Measurements from ENCODE around the gene MYO19.
"Not testable (repeated sequence)": the region's sequence is repeated elsewhere in the genome, so short reads cannot be mapped to it uniquely, and the experiment has no call there.

MYO19 gene

DNA sequence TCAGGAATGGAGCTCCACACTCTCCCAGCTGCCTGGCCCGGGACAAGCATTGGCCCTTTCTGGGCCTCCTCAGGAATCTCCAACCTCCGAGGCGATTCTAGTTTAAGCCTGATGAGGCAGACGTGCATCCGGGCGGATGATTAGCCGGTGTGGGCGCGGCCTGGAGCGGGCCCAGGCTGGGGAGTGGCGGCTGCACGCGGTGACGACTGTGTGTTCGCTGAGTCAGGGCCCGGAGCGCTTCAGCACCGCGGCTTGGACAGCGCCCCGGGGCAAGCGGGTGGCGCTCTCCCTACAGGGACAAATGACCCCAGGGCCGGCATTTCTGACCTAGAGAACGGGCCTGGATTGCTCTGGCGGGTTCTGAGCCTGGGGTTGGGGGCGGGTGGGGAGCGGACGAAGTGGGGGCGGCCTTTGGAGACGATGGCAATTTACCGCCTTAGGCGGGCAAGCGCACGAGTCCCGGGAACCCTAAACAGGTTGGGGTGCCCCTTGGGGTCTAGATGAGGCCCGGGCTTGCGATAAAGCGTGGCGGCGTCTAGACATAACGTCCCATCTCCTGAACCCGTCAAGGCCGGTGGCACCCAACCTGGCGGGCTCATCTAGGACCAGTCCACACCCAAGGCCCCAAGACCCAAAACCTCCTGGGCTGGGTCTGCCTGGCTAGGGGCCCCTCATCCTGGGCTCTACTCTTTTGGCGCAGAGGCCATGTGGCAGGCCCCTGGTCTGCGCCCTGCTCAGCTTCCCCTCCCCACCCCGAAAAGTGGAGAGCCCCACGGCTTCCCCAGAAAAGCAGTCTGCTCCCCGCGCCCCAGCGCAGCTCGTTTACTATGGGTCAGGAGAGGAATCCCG lies 70.5 kb downstream of the MYO19 start:
- Mint-ChIP-seq H3K27ac (no peak overlapping the region), H3K4me3 (no peak overlapping the region), H3K4me1 (no peaks in the 10 kb centered on the region)

DNA sequence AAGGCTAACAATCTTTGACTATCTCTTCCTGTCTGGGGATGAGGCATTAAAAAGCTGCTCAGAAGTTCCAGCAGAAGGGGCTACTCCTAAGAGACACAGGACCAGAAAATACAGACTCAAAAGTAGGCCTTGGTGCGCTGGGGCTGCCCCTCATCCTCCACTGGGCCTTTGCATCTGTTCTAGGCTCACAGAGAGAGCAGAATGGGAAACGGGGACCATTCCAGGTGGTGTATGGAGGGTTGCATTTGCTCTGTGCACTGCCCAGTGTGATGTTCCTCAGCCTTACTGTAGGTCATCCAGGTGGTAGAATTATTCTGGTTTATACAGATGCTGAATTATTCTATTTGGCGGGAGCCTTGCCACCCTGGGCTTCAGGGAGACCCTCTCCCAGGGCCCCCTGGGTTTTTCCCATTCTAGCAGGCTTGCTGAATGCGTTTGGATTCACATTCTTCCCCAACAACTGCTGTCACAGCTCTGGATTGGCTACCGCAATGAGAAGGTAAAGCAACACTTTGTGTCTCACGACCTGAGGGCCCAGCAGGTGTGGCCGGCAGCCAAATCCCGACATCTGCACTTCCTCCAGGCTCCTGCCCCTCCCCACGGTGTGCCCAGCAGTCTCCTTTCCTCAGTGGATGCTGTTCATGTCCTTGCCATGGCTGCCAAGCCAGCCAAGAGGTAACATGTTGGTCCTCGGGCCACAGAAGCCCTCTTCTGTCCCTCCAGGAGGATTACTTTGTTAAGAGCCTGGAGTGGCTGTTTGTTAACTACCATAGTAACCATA lies 73.1 kb downstream of the MYO19 start:
- Mint-ChIP-seq H3K27ac (no peak overlapping the region), H3K27me3 (ENCODE audit: low read depth) (peaks cover 54% of the 10 kb centered on the region), H3K4me3 (no peak overlapping the region), H3K36me3 (ENCODE audit: low read depth) (no peaks in the 10 kb centered on the region), H3K9me3 (no peaks in the 10 kb centered on the region), H3K4me1 (no peaks in the 10 kb centered on the region)
- TF ChIP-seq, protein P1, sequence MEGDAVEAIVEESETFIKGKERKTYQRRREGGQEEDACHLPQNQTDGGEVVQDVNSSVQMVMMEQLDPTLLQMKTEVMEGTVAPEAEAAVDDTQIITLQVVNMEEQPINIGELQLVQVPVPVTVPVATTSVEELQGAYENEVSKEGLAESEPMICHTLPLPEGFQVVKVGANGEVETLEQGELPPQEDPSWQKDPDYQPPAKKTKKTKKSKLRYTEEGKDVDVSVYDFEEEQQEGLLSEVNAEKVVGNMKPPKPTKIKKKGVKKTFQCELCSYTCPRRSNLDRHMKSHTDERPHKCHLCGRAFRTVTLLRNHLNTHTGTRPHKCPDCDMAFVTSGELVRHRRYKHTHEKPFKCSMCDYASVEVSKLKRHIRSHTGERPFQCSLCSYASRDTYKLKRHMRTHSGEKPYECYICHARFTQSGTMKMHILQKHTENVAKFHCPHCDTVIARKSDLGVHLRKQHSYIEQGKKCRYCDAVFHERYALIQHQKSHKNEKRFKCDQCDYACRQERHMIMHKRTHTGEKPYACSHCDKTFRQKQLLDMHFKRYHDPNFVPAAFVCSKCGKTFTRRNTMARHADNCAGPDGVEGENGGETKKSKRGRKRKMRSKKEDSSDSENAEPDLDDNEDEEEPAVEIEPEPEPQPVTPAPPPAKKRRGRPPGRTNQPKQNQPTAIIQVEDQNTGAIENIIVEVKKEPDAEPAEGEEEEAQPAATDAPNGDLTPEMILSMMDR (IDR thresholded peaks at IDR 0.05; ENCODE audit: unreplicated experiment in 3 of 3), result no peak

More for the DNA sequence above, 70.5 kb downstream of the MYO19 start:
- Mint-ChIP-seq H3K27me3 (ENCODE audit: low read depth) (peaks cover 79% of the 10 kb centered on the region), H3K9me3 (no peaks in the 10 kb centered on the region), H3K36me3 (ENCODE audit: low read depth) (no peaks in the 10 kb centered on the region)
- TF ChIP-seq, protein P1 (IDR thresholded peaks at IDR 0.05; ENCODE audit: unreplicated experiment in 3 of 3), result peak in 1 of 3 experiments; percentile 19

DNA sequence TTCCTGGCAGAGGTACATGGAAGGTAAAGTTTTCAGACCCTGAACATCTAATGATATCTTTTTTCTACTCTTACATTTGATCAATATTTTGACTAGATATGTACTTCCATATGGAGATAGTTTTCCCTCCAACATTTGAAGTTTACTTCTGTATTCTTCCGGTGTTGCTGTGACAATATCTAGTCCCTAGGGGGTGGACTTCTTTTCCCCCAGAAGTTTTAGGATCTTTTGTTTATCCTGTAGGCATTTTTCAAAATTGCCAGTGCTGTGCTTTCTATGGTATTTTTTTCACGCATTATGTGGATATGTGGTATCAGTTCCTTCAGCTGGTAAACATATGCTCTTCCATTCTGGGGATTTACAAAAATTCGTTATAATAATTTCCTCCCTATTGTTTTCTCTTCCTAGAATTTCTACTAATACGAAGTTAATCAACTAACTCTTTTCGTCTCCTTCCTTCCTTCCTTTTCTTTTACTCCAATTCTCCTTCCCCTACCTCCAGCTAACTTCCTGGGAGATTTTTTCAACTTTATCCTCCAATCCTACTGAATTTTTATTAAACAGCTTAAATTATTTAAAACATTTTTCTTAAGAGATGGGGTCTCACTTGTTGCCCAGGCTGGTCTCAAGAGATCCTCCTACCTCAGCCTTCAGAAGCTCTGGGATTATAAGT lies 74.3 kb downstream of the MYO19 start:
- TF ChIP-seq, protein P1 (IDR thresholded peaks at IDR 0.05; ENCODE audit: unreplicated experiment in 3 of 3), result no peak
- Mint-ChIP-seq H3K27me3 (ENCODE audit: low read depth) (peaks cover 49% of the 10 kb centered on the region), H3K27ac (no peak overlapping the region), H3K9me3 (no peaks in the 10 kb centered on the region), H3K36me3 (ENCODE audit: low read depth) (no peaks in the 10 kb centered on the region), H3K4me3 (no peak overlapping the region), H3K4me1 (no peaks in the 10 kb centered on the region)

DNA sequence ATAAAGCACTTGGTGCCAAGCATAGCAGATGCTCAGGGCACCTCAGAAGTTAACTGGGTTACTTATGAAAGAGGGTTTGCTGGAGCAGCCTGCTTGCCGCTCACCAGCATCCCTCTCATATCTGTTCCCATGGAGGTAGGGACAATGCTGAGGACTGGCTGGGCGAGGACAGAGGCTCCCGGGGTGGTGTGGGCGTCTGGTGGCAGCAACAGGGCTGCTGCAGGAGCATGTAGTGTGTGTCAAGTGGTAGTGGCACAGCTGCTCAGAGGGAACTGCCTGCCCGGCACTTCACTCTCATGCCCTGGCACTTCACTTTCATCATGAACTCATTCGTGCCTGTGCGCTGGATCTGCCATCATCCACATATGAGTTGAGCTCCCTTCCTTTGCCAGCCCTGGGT lies 75.1 kb downstream of the MYO19 start:
- Mint-ChIP-seq H3K9me3 (no peaks in the 10 kb centered on the region), H3K4me3 (no peak overlapping the region), H3K36me3 (ENCODE audit: low read depth) (no peaks in the 10 kb centered on the region), H3K27ac (no peak overlapping the region), H3K27me3 (ENCODE audit: low read depth) (peaks cover 44% of the 10 kb centered on the region), H3K4me1 (no peaks in the 10 kb centered on the region)
- TF ChIP-seq, protein P1 (IDR thresholded peaks at IDR 0.05; ENCODE audit: unreplicated experiment in 3 of 3), result no peak

DNA sequence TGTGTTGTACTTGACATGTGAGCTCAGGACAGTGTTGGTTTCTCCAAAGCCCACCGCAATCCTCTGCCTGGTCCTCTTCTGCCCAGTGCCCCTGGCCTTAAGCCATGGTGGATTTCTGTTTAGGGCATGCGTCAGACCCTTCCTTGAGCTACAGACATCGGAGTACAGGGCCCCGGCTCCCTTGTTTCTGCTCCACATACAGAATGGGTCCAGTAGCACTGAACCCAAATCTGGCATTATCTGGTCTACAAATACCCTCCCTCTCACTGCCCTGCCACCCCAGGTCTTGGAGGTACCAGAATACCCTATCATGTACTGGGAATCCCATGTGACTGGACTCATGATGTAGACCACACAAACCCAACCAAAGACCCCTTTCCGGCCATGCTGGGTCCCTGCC lies 75.6 kb downstream of the MYO19 start:
- Mint-ChIP-seq H3K4me1 (no peaks in the 10 kb centered on the region), H3K9me3 (no peaks in the 10 kb centered on the region), H3K27me3 (ENCODE audit: low read depth) (peaks cover 44% of the 10 kb centered on the region)

DNA sequence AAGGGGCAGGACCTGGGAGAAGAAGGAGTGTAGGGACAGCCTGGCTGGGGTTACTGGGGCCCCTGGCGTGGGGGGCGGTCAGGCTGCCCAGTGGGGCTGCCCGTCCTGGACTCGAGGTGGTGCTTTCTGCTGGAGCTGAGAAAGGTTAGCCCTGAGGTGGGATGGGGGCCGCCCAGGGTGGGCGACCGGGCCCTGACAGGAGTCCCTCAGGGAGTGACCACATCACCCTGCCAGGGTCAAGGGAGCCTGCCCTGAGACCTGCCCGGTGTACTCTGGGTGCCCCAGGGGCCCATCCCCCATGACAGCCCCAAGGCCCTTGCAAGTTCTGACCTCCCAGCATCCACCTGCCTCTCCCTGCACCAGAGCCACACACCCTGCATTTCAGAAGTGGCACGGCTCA lies 77.0 kb downstream of the MYO19 start:
- H3K4me1 Mint-ChIP-seq; H3K36me3 Mint-ChIP-seq (ENCODE audit: low read depth); H3K4me3 Mint-ChIP-seq; H3K9me3 Mint-ChIP-seq; H3K27ac Mint-ChIP-seq: not testable (repeated sequence)
- H3K27me3 Mint-ChIP-seq (ENCODE audit: low read depth), result peaks cover 31% of the 10 kb centered on the region

More for the DNA sequence above, 75.6 kb downstream of the MYO19 start:
- H3K4me3 Mint-ChIP-seq, result no peak overlapping the region
- H3K36me3 Mint-ChIP-seq (ENCODE audit: low read depth), result no peaks in the 10 kb centered on the region
- no peak overlapping the region for H3K27ac Mint-ChIP-seq
- TF ChIP-seq, protein P1 (IDR thresholded peaks at IDR 0.05; ENCODE audit: unreplicated experiment in 3 of 3), result no peak

DNA sequence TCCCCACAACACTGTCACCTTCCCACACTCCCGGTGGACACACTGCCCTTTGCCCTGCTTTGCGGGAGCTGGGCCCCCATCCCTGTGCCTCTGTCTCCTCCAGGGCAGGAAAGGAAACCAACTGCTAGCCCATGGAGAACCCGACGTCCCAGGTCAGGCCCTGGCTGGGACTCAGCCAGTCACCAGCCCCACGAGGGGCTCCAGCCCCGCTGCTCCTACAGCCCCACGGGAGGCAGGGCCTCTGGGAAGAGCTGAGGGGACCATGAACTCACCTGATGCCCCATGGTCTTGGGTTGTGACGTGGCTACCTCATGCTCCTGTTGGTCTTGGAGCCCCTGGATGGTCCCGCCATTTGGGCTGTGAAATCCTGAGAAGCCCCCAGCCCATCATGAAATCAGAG lies 81.8 kb downstream of the MYO19 start:
- H3K36me3 Mint-ChIP-seq (ENCODE audit: low read depth); H3K4me1 Mint-ChIP-seq; H3K4me3 Mint-ChIP-seq; H3K9me3 Mint-ChIP-seq; H3K27ac Mint-ChIP-seq; H3K27me3 Mint-ChIP-seq (ENCODE audit: low read depth): not testable (repeated sequence)

DNA sequence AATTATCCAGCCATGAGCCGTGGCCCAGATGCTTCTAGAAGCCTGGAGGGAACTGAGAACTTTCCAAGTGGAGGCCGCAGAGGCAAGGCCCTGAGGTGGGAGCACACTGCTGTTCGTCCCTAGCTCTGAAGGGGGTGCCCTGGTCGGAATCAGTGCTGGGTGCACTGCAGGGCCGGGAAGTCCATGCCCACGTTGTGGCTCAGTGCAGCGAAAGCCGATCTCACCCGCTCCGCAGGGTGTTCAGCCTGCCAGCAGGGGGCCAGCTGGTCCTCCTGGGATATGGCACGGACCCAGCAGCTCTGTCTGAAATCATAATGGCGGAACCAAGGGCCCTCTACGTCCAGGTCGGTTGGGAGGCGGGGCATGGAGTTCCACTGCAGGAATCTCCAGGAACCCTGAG lies 84.7 kb downstream of the MYO19 start:
- not testable (repeated sequence) for H3K9me3 Mint-ChIP-seq; H3K4me3 Mint-ChIP-seq; H3K27me3 Mint-ChIP-seq (ENCODE audit: low read depth); H3K4me1 Mint-ChIP-seq; H3K27ac Mint-ChIP-seq; H3K36me3 Mint-ChIP-seq (ENCODE audit: low read depth)

Data from nephron (organoid).